H9 (cell line): Measurements from ENCODE around the gene KIZ. TPM values are rescaled to one million over a fixed set of nuclear protein-coding genes. Genes with fewer than 3 reads are reported as not detected.

Experiments used
- DNase-seq: peaks from one replicate; pipeline ENCODE4 v3.0.0-alpha.2; 2017
- H2AFZ ChIP-seq: one replicate; pipeline ENCODE4 v1.6.1; 2013; ENCODE audit warnings: mild to moderate bottlenecking, low read length, control low read depth, moderate library complexity
- H2AK5ac ChIP-seq: 2 replicates; pipeline ENCODE4 v1.6.1; 2013; ENCODE audit warnings: low read length, control low read depth, mixed read lengths; ENCODE audit not compliant: insufficient read length
- H2BK120ac ChIP-seq: one replicate; pipeline ENCODE4 v1.6.1; 2013; ENCODE audit warnings: low read depth, mild to moderate bottlenecking, low read length, control low read depth, inconsistent platforms; ENCODE audit not compliant: poor library complexity, severe bottlenecking
- H2BK12ac ChIP-seq: 2 replicates; pipeline ENCODE4 v1.6.1; 2013; ENCODE audit warnings: low read length, control low read depth, mixed read lengths, low read depth; ENCODE audit not compliant: insufficient read length
- H2BK15ac ChIP-seq: 2 replicates; pipeline ENCODE4 v1.6.1; 2013; ENCODE audit warnings: low read depth, low read length, control low read depth
- H2BK20ac ChIP-seq: one replicate; pipeline ENCODE4 v1.6.1; 2013; ENCODE audit warnings: low read depth, mild to moderate bottlenecking, low read length, control low read depth, inconsistent platforms; ENCODE audit not compliant: poor library complexity, severe bottlenecking
- H2BK5ac ChIP-seq: 2 replicates; pipeline ENCODE4 v1.6.1; 2013; ENCODE audit warnings: low read length, control low read depth, mixed read lengths; ENCODE audit not compliant: insufficient read length
- H3K14ac ChIP-seq: 2 replicates; pipeline ENCODE4 v1.6.1; 2013; ENCODE audit warnings: low read length, control low read depth; ENCODE audit not compliant: insufficient read depth
- H3K18ac ChIP-seq: 2 replicates; pipeline ENCODE4 v1.6.1; 2013; ENCODE audit warnings: low read depth, mild to moderate bottlenecking, mixed read lengths, low read length, control low read depth; ENCODE audit not compliant: insufficient read length
- H3K23ac ChIP-seq: 2 replicates; pipeline ENCODE4 v1.6.1; 2013; ENCODE audit warnings: low read length, control low read depth, mixed read lengths, low read depth; ENCODE audit not compliant: insufficient read length
- H3K23me2 ChIP-seq: 2 replicates; pipeline ENCODE4 v1.6.1; 2013; ENCODE audit warnings: low read depth, mild to moderate bottlenecking, mixed read lengths, low read length, control low read depth; ENCODE audit not compliant: insufficient read length, poor library complexity, severe bottlenecking
- H3K27ac ChIP-seq: 2 replicates; pipeline ENCODE4 v1.5.1; 2013; ENCODE audit warnings: low read length, control low read depth, mixed read lengths, low read depth; ENCODE audit not compliant: insufficient read length
- H3K27me3 ChIP-seq: 2 replicates; pipeline ENCODE4 v1.6.1; 2013; ENCODE audit warnings: low read length, control low read depth, inconsistent platforms; ENCODE audit not compliant: insufficient read depth
- H3K4ac ChIP-seq: 2 replicates; pipeline ENCODE4 v1.6.1; 2013; ENCODE audit warnings: low read depth, mild to moderate bottlenecking, control low read depth, inconsistent platforms, low read length, moderate library complexity
- H3K4me1 ChIP-seq: 2 replicates; pipeline ENCODE4 v1.6.1; 2013; ENCODE audit warnings: low read length, control low read depth, inconsistent platforms; ENCODE audit not compliant: insufficient read depth
- H3K4me2 ChIP-seq: 2 replicates; pipeline ENCODE4 v1.6.1; 2013; ENCODE audit warnings: low read length, control low read depth, mixed read lengths; ENCODE audit not compliant: insufficient read length, insufficient read depth
- H3K56ac ChIP-seq: 2 replicates; pipeline ENCODE4 v1.6.1; 2013; ENCODE audit warnings: low read depth, mild to moderate bottlenecking, mixed read lengths, low read length, control low read depth; ENCODE audit not compliant: insufficient read length
- H3K79me1 ChIP-seq: 2 replicates; pipeline ENCODE4 v1.6.1; 2013; ENCODE audit warnings: low read depth, mild to moderate bottlenecking, moderate library complexity, low read length, control low read depth, inconsistent platforms; ENCODE audit not compliant: insufficient read depth, poor library complexity, severe bottlenecking
- H3K79me2 ChIP-seq: 2 replicates; pipeline ENCODE4 v1.6.1; 2013; ENCODE audit warnings: low read length, control low read depth, inconsistent platforms; ENCODE audit not compliant: insufficient read depth
- H3K9ac ChIP-seq: 2 replicates; pipeline ENCODE4 v1.6.1; 2013; ENCODE audit warnings: low read length, control low read depth, mixed read lengths; ENCODE audit not compliant: insufficient read length; ENCODE audit errors: extremely low read depth
- H3K9me3 ChIP-seq: one replicate; pipeline ENCODE4 v1.6.1; 2013; ENCODE audit warnings: low read depth, low read length, inconsistent platforms; ENCODE audit not compliant: control insufficient read depth
- H3T11ph ChIP-seq: one replicate; pipeline ENCODE4 v1.6.1; 2013; ENCODE audit warnings: mild to moderate bottlenecking, low read length, control low read depth, inconsistent platforms
- H4K20me1 ChIP-seq: one replicate; pipeline ENCODE4 v1.6.1; 2013; ENCODE audit not compliant: control insufficient read depth, insufficient read length, insufficient read depth
- H4K5ac ChIP-seq: 2 replicates; pipeline ENCODE4 v1.6.1; 2013; ENCODE audit warnings: low read depth, mild to moderate bottlenecking, mixed read lengths, low read length, control low read depth; ENCODE audit not compliant: insufficient read length
- H4K8ac ChIP-seq: replicated peaks from 2 replicates; pipeline ENCODE4 v1.6.1; 2013; ENCODE audit warnings: low read length, control low read depth, mixed read lengths, low read depth; ENCODE audit not compliant: insufficient read length
- H4K91ac ChIP-seq: 2 replicates; pipeline ENCODE4 v1.6.1; 2013; ENCODE audit warnings: low read depth, mild to moderate bottlenecking, moderate library complexity, mixed read lengths, low read length, control low read depth; ENCODE audit not compliant: insufficient read length
- H3K27ac Mint-ChIP-seq, 3 experiments: 2 replicates in 2 of 3; 3 replicates in 1 of 3; pipeline ENCODE4 v1.8.0; 2020 to 2021; ENCODE audit warnings: mixed read lengths in 3 of 3, mild to moderate bottlenecking in 1 of 3, moderate library complexity in 1 of 3
- H3K27me3 Mint-ChIP-seq: 2 replicates; pipeline ENCODE4 v1.8.0; 2021; ENCODE audit warnings: low read depth, mild to moderate bottlenecking, moderate library complexity, mixed read lengths
- H3K36me3 Mint-ChIP-seq, 3 experiments: 2 replicates in 2 of 3; 3 replicates in 1 of 3; pipeline ENCODE4 v1.8.0; 2020 to 2021; ENCODE audit warnings: low read depth in 3 of 3, mixed read lengths in 3 of 3; ENCODE audit not compliant: insufficient read depth in 1 of 3
- H3K4me1 Mint-ChIP-seq, 2 experiments: 2 replicates each; pipeline ENCODE4 v1.8.0; 2020; ENCODE audit warnings: mixed read lengths in 2 of 2
- H3K4me3 Mint-ChIP-seq, 2 experiments: 2 replicates in 1 of 2; 3 replicates in 1 of 2; pipeline ENCODE4 v1.8.0; 2020 to 2021; ENCODE audit warnings: mild to moderate bottlenecking in 2 of 2, mixed read lengths in 2 of 2, moderate library complexity in 1 of 2
- H3K9me3 Mint-ChIP-seq, 2 experiments: 2 replicates in 1 of 2; 3 replicates in 1 of 2; pipeline ENCODE4 v1.8.0; 2020; ENCODE audit warnings: mild to moderate bottlenecking in 2 of 2, mixed read lengths in 2 of 2, moderate library complexity in 1 of 2
- WGBS: extraction: QIAGEN DNeasy Blood & Tissue Kit; methylation state at CpG from one replicate; pipeline ENCODE4 v1.1.7; 2013; ENCODE audit warnings: missing lambda C conversion rate, low lambda C conversion rate, mixed read lengths; ENCODE audit not compliant: insufficient read length; ENCODE audit errors: extremely low coverage; 5-methylcytosine and 5-hydroxymethylcytosine counted together
- total RNA-seq: library from RNA; stranded (reverse); gene quantifications from 2 replicates; pipeline ENCODE4 v1.2.1, GENCODE V29; 2021
- TF ChIP-seq, protein P1 (sequence below): fragments of 200-600 bp; sonication (generic); conservative IDR thresholded peaks from 3 replicates; pipeline ENCODE4 v1.8.0; 2021; ENCODE audit warnings: antibody characterized with exemption, mild to moderate bottlenecking

Gene KIZ
- total RNA-seq, 1 experiment from 2014 or later = 29.3 TPM

DNA sequence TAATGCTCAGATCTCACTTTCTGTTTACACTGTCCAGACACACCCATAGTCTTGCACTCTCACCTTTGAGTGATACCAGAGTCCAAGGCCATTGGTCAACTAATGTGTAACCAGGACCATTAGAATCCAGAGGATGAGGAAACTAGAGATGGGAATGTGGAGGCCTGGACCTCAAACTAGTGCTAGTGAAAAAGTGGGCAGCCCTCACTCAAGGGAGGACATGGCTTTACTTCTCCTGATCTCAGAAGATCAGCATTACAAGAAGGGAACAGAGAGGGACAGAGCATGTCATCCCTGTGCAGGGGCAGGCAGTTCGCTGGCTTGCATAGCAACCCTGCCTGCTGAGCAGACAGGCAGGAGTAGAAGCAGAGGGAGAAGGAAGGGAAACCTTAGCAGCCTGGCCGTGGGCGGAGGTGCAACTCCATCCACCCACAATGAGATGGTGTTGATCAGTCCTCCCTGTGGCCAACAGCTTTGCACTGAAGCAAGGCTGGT, 154.7 kb downstream of the KIZ start:
- Histone ChIP-seq H3K4me2 (no peak overlapping the region), H4K20me1 (no peaks in the 10 kb centered on the region), H3K56ac (no peak overlapping the region), H3T11ph (no peak overlapping the region), H4K8ac (no peak overlapping the region), H3K14ac (no peak overlapping the region), H3K27me3 (no peaks in the 10 kb centered on the region), H3K4me1 (no peaks in the 10 kb centered on the region), H3K9me3 (no peaks in the 10 kb centered on the region), H3K23me2 (no peaks in the 10 kb centered on the region), H2BK15ac (no peak overlapping the region), H2AFZ (no peak overlapping the region), H3K79me2 (no peaks in the 10 kb centered on the region), H2AK5ac (no peak overlapping the region), H4K5ac (no peak overlapping the region), H3K27ac (no peak overlapping the region), H4K91ac (no peak overlapping the region), H3K9ac (no peak overlapping the region), H2BK5ac (no peak overlapping the region), H3K4ac (no peak overlapping the region), H3K79me1 (no peaks in the 10 kb centered on the region), H2BK20ac (no peak overlapping the region), H2BK120ac (no peak overlapping the region), H2BK12ac (no peak overlapping the region), H3K23ac (no peak overlapping the region), H3K18ac (no peak overlapping the region)
- H3K9me3 Mint-ChIP-seq = peaks cover 0 to 2% of the 10 kb centered on the region in 2 experiments; a peak in 2 of 5 replicates
- H3K4me1 Mint-ChIP-seq = no peaks in the 10 kb centered on the region; a peak in 1 of 4 replicates
- TF ChIP-seq, protein P1, sequence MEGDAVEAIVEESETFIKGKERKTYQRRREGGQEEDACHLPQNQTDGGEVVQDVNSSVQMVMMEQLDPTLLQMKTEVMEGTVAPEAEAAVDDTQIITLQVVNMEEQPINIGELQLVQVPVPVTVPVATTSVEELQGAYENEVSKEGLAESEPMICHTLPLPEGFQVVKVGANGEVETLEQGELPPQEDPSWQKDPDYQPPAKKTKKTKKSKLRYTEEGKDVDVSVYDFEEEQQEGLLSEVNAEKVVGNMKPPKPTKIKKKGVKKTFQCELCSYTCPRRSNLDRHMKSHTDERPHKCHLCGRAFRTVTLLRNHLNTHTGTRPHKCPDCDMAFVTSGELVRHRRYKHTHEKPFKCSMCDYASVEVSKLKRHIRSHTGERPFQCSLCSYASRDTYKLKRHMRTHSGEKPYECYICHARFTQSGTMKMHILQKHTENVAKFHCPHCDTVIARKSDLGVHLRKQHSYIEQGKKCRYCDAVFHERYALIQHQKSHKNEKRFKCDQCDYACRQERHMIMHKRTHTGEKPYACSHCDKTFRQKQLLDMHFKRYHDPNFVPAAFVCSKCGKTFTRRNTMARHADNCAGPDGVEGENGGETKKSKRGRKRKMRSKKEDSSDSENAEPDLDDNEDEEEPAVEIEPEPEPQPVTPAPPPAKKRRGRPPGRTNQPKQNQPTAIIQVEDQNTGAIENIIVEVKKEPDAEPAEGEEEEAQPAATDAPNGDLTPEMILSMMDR = no peak
- H3K36me3 Mint-ChIP-seq = no peaks in the 10 kb centered on the region; a peak in 1 of 7 replicates
- H3K27me3 Mint-ChIP-seq = peaks cover 8% of the 10 kb centered on the region
- no peak overlapping the region for H3K4me3 Mint-ChIP-seq
- no peak overlapping the region for H3K27ac Mint-ChIP-seq
- no peak for DNase-seq
- no CpG with 5 or more reads among the region's 3 CpGs for WGBS
